Mammary epithelial cell (primary cell): ENCODE measurements around the gene ZNF680.

ENCODE experiments used
- EZH2 ChIP-seq: IDR thresholded peaks from 2 replicates; pipeline ENCODE4 v1.6.1; 2012; ENCODE audit warnings: low read length, inconsistent platforms, borderline replicate concordance
- TF ChIP-seq, protein P1 (sequence below), 2 donors: IDR thresholded peaks in 1 of 2; conservative IDR thresholded peaks in 1 of 2; 2 replicates each; pipeline ENCODE4 v1.5.1; 2011 to 2012; ENCODE audit warnings: inconsistent platforms in 2 of 2, low read length in 2 of 2, mild to moderate bottlenecking in 2 of 2, control low read depth in 1 of 2, low read depth in 1 of 2; ENCODE audit not compliant: insufficient read depth in 1 of 2; ENCODE audit errors: extremely low read depth in 1 of 2

DNA sequence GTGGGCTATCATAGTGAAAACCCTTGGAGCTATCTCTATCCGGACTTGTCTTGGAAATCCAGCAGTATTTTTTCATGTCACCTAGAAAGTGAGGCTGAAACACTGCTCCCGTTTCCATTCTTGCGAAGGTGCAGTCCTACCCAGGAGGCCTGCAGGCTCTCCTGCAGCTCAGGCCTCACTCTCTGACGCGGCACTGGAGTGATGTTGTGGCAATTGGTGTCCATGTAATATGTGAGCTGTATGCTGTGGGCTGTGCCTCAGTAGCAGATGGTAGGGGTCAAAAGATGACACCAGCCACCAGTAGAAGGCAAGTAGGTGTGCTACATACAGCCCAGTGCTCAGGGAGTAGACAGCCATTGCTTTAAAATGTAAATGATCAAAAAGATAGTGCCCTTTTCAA is 28.1 kb upstream of the ZNF680 start:
- TF ChIP-seq, protein P1, sequence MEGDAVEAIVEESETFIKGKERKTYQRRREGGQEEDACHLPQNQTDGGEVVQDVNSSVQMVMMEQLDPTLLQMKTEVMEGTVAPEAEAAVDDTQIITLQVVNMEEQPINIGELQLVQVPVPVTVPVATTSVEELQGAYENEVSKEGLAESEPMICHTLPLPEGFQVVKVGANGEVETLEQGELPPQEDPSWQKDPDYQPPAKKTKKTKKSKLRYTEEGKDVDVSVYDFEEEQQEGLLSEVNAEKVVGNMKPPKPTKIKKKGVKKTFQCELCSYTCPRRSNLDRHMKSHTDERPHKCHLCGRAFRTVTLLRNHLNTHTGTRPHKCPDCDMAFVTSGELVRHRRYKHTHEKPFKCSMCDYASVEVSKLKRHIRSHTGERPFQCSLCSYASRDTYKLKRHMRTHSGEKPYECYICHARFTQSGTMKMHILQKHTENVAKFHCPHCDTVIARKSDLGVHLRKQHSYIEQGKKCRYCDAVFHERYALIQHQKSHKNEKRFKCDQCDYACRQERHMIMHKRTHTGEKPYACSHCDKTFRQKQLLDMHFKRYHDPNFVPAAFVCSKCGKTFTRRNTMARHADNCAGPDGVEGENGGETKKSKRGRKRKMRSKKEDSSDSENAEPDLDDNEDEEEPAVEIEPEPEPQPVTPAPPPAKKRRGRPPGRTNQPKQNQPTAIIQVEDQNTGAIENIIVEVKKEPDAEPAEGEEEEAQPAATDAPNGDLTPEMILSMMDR (conservative IDR thresholded peaks at IDR 0.05 in 1 of 2, IDR thresholded peaks at IDR 0.05 in 1 of 2; ENCODE audit: extremely low read depth in 1 of 2, insufficient read depth in 1 of 2, low read depth in 1 of 2, low read length in 2 of 2), result no peak
- no peak for TF ChIP-seq EZH2
